NB4 (cell line): ENCODE results near the gene CADPS2.
"Not testable (repeated sequence)": the region's sequence is repeated elsewhere in the genome, so short reads cannot be mapped to it uniquely, and the experiment has no call there.

Experiments used
- DNase-seq: peaks from one replicate; pipeline ENCODE4 v3.0.0; 2010; ENCODE audit warnings: low read depth
- H3K4me3 ChIP-seq: one replicate; pipeline ENCODE4 v1.5.1; 2011; ENCODE audit warnings: mild to moderate bottlenecking, low read depth, low read length, moderate library complexity
- CTCF ChIP-seq: IDR thresholded peaks from one replicate; pipeline ENCODE4 v1.5.1; 2012; ENCODE audit warnings: low read depth, low read length
- MAX ChIP-seq: IDR thresholded peaks from 2 replicates; pipeline ENCODE4 v1.6.1; 2011; ENCODE audit warnings: low read depth, low read length
- MYC ChIP-seq: IDR thresholded peaks from 2 replicates; pipeline ENCODE4 v1.6.1; 2011; ENCODE audit warnings: low read depth, low read length
- POLR2A ChIP-seq: IDR thresholded peaks from 2 replicates; pipeline ENCODE4 v1.6.1; 2011; ENCODE audit warnings: mild to moderate bottlenecking; ENCODE audit not compliant: insufficient read length; ENCODE audit errors: extremely low read depth

CADPS2 gene

GRCh38 chr7:122291189-122291588 lies 595.1 kb downstream of the CADPS2 start:
- DNase-seq: no peak
- TF ChIP-seq POLR2A (no peak), MAX (no peak), CTCF (no peak), MYC (no peak)
- no peak overlapping the region for H3K4me3 ChIP-seq

GRCh38 chr7:122290476-122290875 lies 595.8 kb downstream of the CADPS2 start:
- no peak overlapping the region for H3K4me3 ChIP-seq
- no peak for TF ChIP-seq POLR2A
- no peak for TF ChIP-seq CTCF
- TF ChIP-seq MAX: no peak
- TF ChIP-seq MYC: no peak
- no peak for DNase-seq

GRCh38 chr7:122289426-122289825 lies 596.8 kb downstream of the CADPS2 start:
- no peak for DNase-seq
- no peak for TF ChIP-seq MAX
- TF ChIP-seq CTCF: no peak
- TF ChIP-seq POLR2A: no peak
- no peak overlapping the region for H3K4me3 ChIP-seq

GRCh38 chr7:122284608-122285007 lies 601.7 kb downstream of the CADPS2 start:
- DNase-seq, H3K4me3 ChIP-seq: not testable (repeated sequence)

GRCh38 chr7:122273117-122273516 lies 613.1 kb downstream of the CADPS2 start:
- DNase-seq: no peak
- no peak for TF ChIP-seq MAX
- no peak for TF ChIP-seq MYC
- no peak for TF ChIP-seq CTCF
- TF ChIP-seq POLR2A: no peak
- H3K4me3 ChIP-seq: no peak overlapping the region

GRCh38 chr7:122269241-122269640 lies 617.0 kb downstream of the CADPS2 start:
- TF ChIP-seq POLR2A (no peak), MYC (no peak), CTCF (no peak), MAX (no peak)

More at GRCh38 chr7:122269241-122269640, 617.0 kb downstream of the CADPS2 start:
- no peak for DNase-seq
- no peak overlapping the region for H3K4me3 ChIP-seq
